ENCODE measurements around the gene RIC8B. TPM values are rescaled to one million over a fixed set of nuclear protein-coding genes. Genes with fewer than 3 reads are reported as not detected.

The RIC8B gene
- total RNA-seq, 6 experiments from 2014 or later: 5.9 to 10.6 (median 6.5) TPM

- WGBS (ENCODE audit: insufficient coverage, low coverage, low lambda C conversion rate, missing lambda C conversion rate): 100% methylated on average over 1 of the region's 1 CpG
- Histone ChIP-seq H3K9me3 (no peaks in the 10 kb centered on the region), H3K27ac (no peak overlapping the region), H3K36me3 (no peaks in the 10 kb centered on the region), H3K4me3 (no peak overlapping the region), H3K27me3 (no peaks in the 10 kb centered on the region), H3K4me1 (peaks cover 0 to 8% (median 4%) of the 10 kb centered on the region in 4 donors)
- ATAC-seq (no peak), DNase-seq (no peak)
- TF ChIP-seq CTCF (IDR thresholded peaks at IDR 0.05): no peak
- intact Hi-C loops (cut with DNase I): no loop called here
Measured at GRCh38 chr12:106754331-106754730, 20.2 kb upstream of the RIC8B start.

- no peaks in the 10 kb centered on the region for H3K27me3 ChIP-seq
- H3K27ac ChIP-seq: no peak overlapping the region
- ATAC-seq (no peak), DNase-seq (no peak)
- no peaks in the 10 kb centered on the region for H3K9me3 ChIP-seq
- intact Hi-C loops (cut with DNase I): no loop called here
- no peaks in the 10 kb centered on the region for H3K36me3 ChIP-seq
- no peak overlapping the region for H3K4me3 ChIP-seq
- no peak for TF ChIP-seq CTCF (IDR thresholded peaks at IDR 0.05)
- TF ChIP-seq POLR2A (IDR thresholded peaks at IDR 0.05): no peak
- 73% methylated on average over 5 of the region's 6 CpGs for WGBS (ENCODE audit: insufficient coverage, low coverage, low lambda C conversion rate, missing lambda C conversion rate)
- peaks cover 0 to 8% (median 4%) of the 10 kb centered on the region in 4 donors for H3K4me1 ChIP-seq
Measured at GRCh38 chr12:106757623-106758348, 16.7 kb upstream of the RIC8B start.

GRCh38 chr12:106758349-106759110, 16.0 kb upstream of the RIC8B start:
- TF ChIP-seq POLR2A (IDR thresholded peaks at IDR 0.05): no peak
- TF ChIP-seq CTCF (IDR thresholded peaks at IDR 0.05): no peak
- H3K36me3 ChIP-seq: no peaks in the 10 kb centered on the region
- ATAC-seq: peak; percentile 52 to 76 (median 74)
- no peak for DNase-seq
- H3K4me3 ChIP-seq: no peak overlapping the region
- peaks cover 0 to 8% (median 4%) of the 10 kb centered on the region in 4 donors for H3K4me1 ChIP-seq
- no peaks in the 10 kb centered on the region for H3K9me3 ChIP-seq
- H3K27me3 ChIP-seq: no peaks in the 10 kb centered on the region
- intact Hi-C loops (cut with DNase I): no loop called here
- H3K27ac ChIP-seq: no peak overlapping the region
- WGBS (ENCODE audit: insufficient coverage, low coverage, low lambda C conversion rate, missing lambda C conversion rate): 65% methylated on average over 3 of the region's 7 CpGs

- Histone ChIP-seq H3K9me3 (no peaks in the 10 kb centered on the region), H3K27me3 (no peaks in the 10 kb centered on the region), H3K4me1 (peaks cover 0 to 8% (median 4%) of the 10 kb centered on the region in 4 donors), H3K4me3 (no peak overlapping the region), H3K36me3 (no peaks in the 10 kb centered on the region), H3K27ac (no peak overlapping the region)
- no peak for TF ChIP-seq CTCF (IDR thresholded peaks at IDR 0.05)
- no peak for TF ChIP-seq POLR2A (IDR thresholded peaks at IDR 0.05)
- intact Hi-C loops (cut with DNase I): no loop called here
- WGBS (ENCODE audit: insufficient coverage, low coverage, low lambda C conversion rate, missing lambda C conversion rate): 93% methylated on average over 4 of the region's 7 CpGs
- DNase-seq (no peak), ATAC-seq (no peak)
Measured at GRCh38 chr12:106759526-106760183, 14.8 kb upstream of the RIC8B start.
